ENCODE measurements around the gene FBRS. TPM values are rescaled to one million over a fixed set of nuclear protein-coding genes. Genes with fewer than 3 reads are reported as not detected.

Gene FBRS
- total RNA-seq, 1 experiment from 2014 or later, result 16.8 TPM

GRCh38 chr16:30652718-30653117 lies 5.5 kb upstream of the FBRS start:
- TF ChIP-seq CTCF (conservative IDR thresholded peaks at IDR 0.05), result no peak
- no peak overlapping the region for H2BK12ac ChIP-seq (ENCODE audit: insufficient read length, low read depth, low read length)
- Mint-ChIP-seq H3K27me3 (ENCODE audit: low read depth) (peaks cover 41% of the 10 kb centered on the region), H3K4me3 (peak overlapping the region; percentile 61 to 81; a peak in 4 of 5 replicates), H3K36me3 (ENCODE audit: insufficient read depth in 1 of 3, low read depth in 3 of 3) (peaks cover 5 to 25% (median 16%) of the 10 kb centered on the region in 3 experiments; a peak in 6 of 7 replicates), H3K27ac (no peak overlapping the region), H3K9me3 (no peaks in the 10 kb centered on the region), H3K4me1 (peaks cover 13 to 18% of the 10 kb centered on the region in 2 experiments)
- no peak overlapping the region for H2BK15ac ChIP-seq (ENCODE audit: low read depth, low read length)
- H3K27ac ChIP-seq (ENCODE audit: insufficient read length, low read depth, low read length), result no peak overlapping the region
- H3K23me2 ChIP-seq (ENCODE audit: insufficient read length, low read depth, low read length, poor library complexity, severe bottlenecking), result peaks cover 6% of the 10 kb centered on the region
- no peak overlapping the region for H3K4ac ChIP-seq (ENCODE audit: low read depth, low read length)
- no peak overlapping the region for H2AK5ac ChIP-seq (ENCODE audit: insufficient read length, low read length)
- H3K79me1 ChIP-seq (ENCODE audit: insufficient read depth, low read depth, low read length, poor library complexity, severe bottlenecking), result no peaks in the 10 kb centered on the region
- H4K8ac ChIP-seq (replicated peaks; ENCODE audit: insufficient read length, low read depth, low read length), result no peak overlapping the region
- no peak overlapping the region for H2BK20ac ChIP-seq (ENCODE audit: low read depth, low read length, poor library complexity, severe bottlenecking)
- no peak overlapping the region for H3T11ph ChIP-seq (ENCODE audit: low read length)
- H3K23ac ChIP-seq (ENCODE audit: insufficient read length, low read depth, low read length), result no peak overlapping the region
- H3K9me3 ChIP-seq (ENCODE audit: control insufficient read depth, low read depth, low read length), result no peaks in the 10 kb centered on the region
- H3K14ac ChIP-seq (ENCODE audit: insufficient read depth, low read length), result no peak overlapping the region
- no CpG with 5 or more reads among the region's 18 CpGs for WGBS (ENCODE audit: extremely low coverage, insufficient read length, low lambda C conversion rate)
- H3K56ac ChIP-seq (ENCODE audit: insufficient read length, low read depth, low read length), result no peak overlapping the region
- no peak overlapping the region for H4K91ac ChIP-seq (ENCODE audit: insufficient read length, low read depth, low read length)
- no peak overlapping the region for H3K4me2 ChIP-seq (ENCODE audit: insufficient read depth, insufficient read length, low read length)
- no peak overlapping the region for H2BK5ac ChIP-seq (ENCODE audit: insufficient read length, low read length)
- no peaks in the 10 kb centered on the region for H3K79me2 ChIP-seq (ENCODE audit: insufficient read depth, low read length)
- no peak overlapping the region for H4K5ac ChIP-seq (ENCODE audit: insufficient read length, low read depth, low read length)
- peaks cover 7% of the 10 kb centered on the region; the same call in 1 of the 2 replicates for H3K27me3 ChIP-seq (ENCODE audit: insufficient read depth, low read length)
- no peak for DNase-seq
- H2AFZ ChIP-seq (ENCODE audit: low read length), result no peak overlapping the region
- H3K9ac ChIP-seq (ENCODE audit: extremely low read depth, insufficient read length, low read length), result no peak overlapping the region
- no peak overlapping the region for H2BK120ac ChIP-seq (ENCODE audit: low read depth, low read length, poor library complexity, severe bottlenecking)
- no peaks in the 10 kb centered on the region for H3K4me1 ChIP-seq (ENCODE audit: insufficient read depth, low read length)
- no peaks in the 10 kb centered on the region for H4K20me1 ChIP-seq (ENCODE audit: control insufficient read depth, insufficient read depth, insufficient read length)
- H3K18ac ChIP-seq (ENCODE audit: insufficient read length, low read depth, low read length), result no peak overlapping the region

Measured in H9 (cell line).